ENCODE data around the gene UMAD1.

DNA sequence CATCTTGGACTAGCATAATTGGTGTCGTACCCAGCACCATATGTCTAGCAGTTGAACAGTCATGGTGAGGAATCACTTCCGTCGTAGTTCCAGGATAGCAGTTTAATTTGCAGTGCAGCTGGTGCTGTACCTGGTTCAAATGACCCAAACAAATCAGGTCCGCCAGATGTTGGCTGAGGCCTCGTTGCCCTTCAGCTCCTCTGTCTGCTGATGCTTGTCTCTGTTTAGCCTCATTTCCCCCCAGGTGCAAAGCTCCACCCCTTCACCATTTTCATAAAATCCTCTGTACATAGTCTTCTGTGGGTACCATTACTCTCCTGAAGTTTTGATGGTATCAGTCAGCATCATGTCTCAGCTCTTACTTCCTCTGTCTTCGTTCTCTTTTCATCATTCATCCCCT is 35.1 kb downstream of the UMAD1 start:
- TF ChIP-seq CTCF (IDR thresholded peaks at IDR 0.05; ENCODE audit: extremely low read depth in 1 of 2, insufficient read depth in 1 of 2, low read depth in 1 of 2, low read length in 2 of 2): no peak
- TF ChIP-seq EZH2 (IDR thresholded peaks at IDR 0.05; ENCODE audit: borderline replicate concordance, low read depth, low read length, severe bottlenecking): no peak
- no peak for TF ChIP-seq POLR2A (IDR thresholded peaks at IDR 0.05; ENCODE audit: low read depth, low read length)
- TF ChIP-seq POLR2AphosphoS5 (IDR thresholded peaks at IDR 0.05; ENCODE audit: insufficient read depth, low read depth, low read length): no peak
- no peak for TF ChIP-seq MYC (IDR thresholded peaks at IDR 0.05; ENCODE audit: low read depth, low read length)
- no peak for TF ChIP-seq JUN (IDR thresholded peaks at IDR 0.05; ENCODE audit: borderline replicate concordance, insufficient read depth, insufficient read length, low read depth)
- no peak for TF ChIP-seq MAX (IDR thresholded peaks at IDR 0.05; ENCODE audit: insufficient read depth, insufficient read length)
